CD14-positive monocyte (primary cell): ENCODE data around the gene PPP3R2. TPM values are rescaled to one million over a fixed set of nuclear protein-coding genes. Genes with fewer than 3 reads are reported as not detected.

Experiments used
- DNase-seq, 3 donors: peaks; one replicate each; pipeline ENCODE4 v3.0.0-alpha.2; 2011 to 2022
- H2AFZ ChIP-seq: 2 replicates; pipeline ENCODE4 v1.6.0; 2012; ENCODE audit warnings: mild to moderate bottlenecking, low read depth, low read length, inconsistent platforms; ENCODE audit not compliant: insufficient read depth, poor library complexity, severe bottlenecking
- H3K27ac ChIP-seq, 2 donors: 1 replicate in 1 of 2; 2 replicates in 1 of 2; pipeline ENCODE4 v1.5.1; 2012 to 2013; ENCODE audit warnings: low read length in 2 of 2, control low read depth in 1 of 2, inconsistent platforms in 1 of 2, low read depth in 1 of 2, mild to moderate bottlenecking in 1 of 2
- H3K27me3 ChIP-seq, 2 donors: one replicate each; pipeline versions ENCODE4 v1.6.0 to v1.6.1; 2011 to 2013; ENCODE audit warnings: low read length in 2 of 2; ENCODE audit not compliant: control insufficient read depth in 2 of 2, insufficient read depth in 2 of 2
- H3K36me3 ChIP-seq, 2 donors: replicated peaks in 1 of 2; 1 replicate in 1 of 2; 2 replicates in 1 of 2; pipeline versions ENCODE4 v1.5.1 to v1.6.1; 2012 to 2013; ENCODE audit warnings: low read length in 2 of 2, control low read depth in 1 of 2, inconsistent platforms in 1 of 2, mild to moderate bottlenecking in 1 of 2; ENCODE audit not compliant: insufficient read depth in 2 of 2, control insufficient read depth in 1 of 2
- H3K4me1 ChIP-seq, 2 donors: 1 replicate in 1 of 2; 2 replicates in 1 of 2; pipeline versions ENCODE4 v1.5.1 to v1.6.1; 2012 to 2013; ENCODE audit warnings: low read length in 2 of 2, control low read depth in 1 of 2, inconsistent platforms in 1 of 2, mild to moderate bottlenecking in 1 of 2, moderate library complexity in 1 of 2; ENCODE audit not compliant: insufficient read depth in 2 of 2, control insufficient read depth in 1 of 2
- H3K4me2 ChIP-seq: replicated peaks from 2 replicates; pipeline ENCODE3; 2012; ENCODE audit warnings: low read length, moderate library complexity, mild to moderate bottlenecking; ENCODE audit not compliant: poor library complexity, severe bottlenecking; ENCODE audit errors: extremely low read depth
- H3K4me3 ChIP-seq, 3 experiments: fragments of 200-600 bp in 1 of 3; sonication (generic) in 1 of 3; replicated peaks in 1 of 3; 1 replicate in 2 of 3; 2 replicates in 1 of 3; pipeline ENCODE4 v1.5.1; 2011 to 2013; ENCODE audit warnings: low read length in 3 of 3, mild to moderate bottlenecking in 3 of 3, control low read depth in 2 of 3, low read depth in 2 of 3, inconsistent platforms in 1 of 3, moderate library complexity in 1 of 3
- H3K79me2 ChIP-seq: 2 replicates; pipeline ENCODE4 v1.6.0; 2012; ENCODE audit warnings: mild to moderate bottlenecking, control low read depth, inconsistent platforms, low read length, moderate library complexity; ENCODE audit not compliant: insufficient read depth
- H3K9ac ChIP-seq: 2 replicates; pipeline ENCODE4 v1.6.0; 2017; ENCODE audit warnings: low read length, mild to moderate bottlenecking; ENCODE audit not compliant: insufficient read depth, poor library complexity, severe bottlenecking
- H3K9me3 ChIP-seq, 2 donors: replicated peaks in 1 of 2; 1 replicate in 1 of 2; 2 replicates in 1 of 2; pipeline versions ENCODE4 v1.5.1 to v1.6.1; 2012 to 2013; ENCODE audit warnings: low read length in 2 of 2, control low read depth in 1 of 2; ENCODE audit not compliant: control insufficient read depth in 1 of 2, insufficient read depth in 1 of 2
- H4K20me1 ChIP-seq: 2 replicates; pipeline ENCODE4 v1.6.0; 2012; ENCODE audit warnings: mild to moderate bottlenecking, low read length, control low read depth, moderate library complexity; ENCODE audit not compliant: insufficient read depth
- H3K27ac Mint-ChIP-seq, 7 donors: one replicate each; pipeline ENCODE4 v1.8.0; 2020; ENCODE audit warnings: mild to moderate bottlenecking in 7 of 7, mixed read lengths in 7 of 7, moderate library complexity in 6 of 7, inconsistent platforms in 2 of 7
- H3K27me3 Mint-ChIP-seq, 3 donors: one replicate each; pipeline ENCODE4 v1.8.0; 2021 to 2022; ENCODE audit warnings: low read depth in 3 of 3, mild to moderate bottlenecking in 3 of 3, mixed read lengths in 3 of 3, moderate library complexity in 3 of 3, inconsistent platforms in 1 of 3
- H3K36me3 Mint-ChIP-seq, 2 donors: one replicate each; pipeline ENCODE4 v1.8.0; 2020; ENCODE audit warnings: mixed read lengths in 2 of 2, inconsistent platforms in 1 of 2, mild to moderate bottlenecking in 1 of 2
- H3K4me1 Mint-ChIP-seq: one replicate; pipeline ENCODE4 v1.8.0; 2020; ENCODE audit warnings: mild to moderate bottlenecking, mixed read lengths
- H3K4me3 Mint-ChIP-seq, 2 donors: one replicate each; pipeline ENCODE4 v1.8.0; 2020; ENCODE audit warnings: mild to moderate bottlenecking in 2 of 2, mixed read lengths in 2 of 2, moderate library complexity in 1 of 2
- H3K9me3 Mint-ChIP-seq, 7 donors: one replicate each; pipeline ENCODE4 v1.8.0; 2020 to 2022; ENCODE audit warnings: mixed read lengths in 7 of 7, mild to moderate bottlenecking in 6 of 7, moderate library complexity in 6 of 7, inconsistent platforms in 2 of 7
- intact Hi-C, 2 donors: fragments of 100-400 bp; cut with micrococcal nuclease; formaldehyde crosslinking; loops; one replicate each; pipeline versions ENCODE4 v1.15.0 to v1.15.1; 2023
- polyA plus RNA-seq, 3 donors: library from polyadenylated mRNA; depleted of rRNA in 1 of 3; unstranded in 2 of 3; stranded (reverse) in 1 of 3; fragments of 300-500 nt in 2 of 3; fragments of >200 nt in 1 of 3; fragmentation: Illumina TruSeq in 2 of 3; gene quantifications; 1 replicate in 2 of 3; 2 replicates in 1 of 3; pipeline ENCODE4 v1.2.3, GENCODE V29; 2012 to 2021
- TF ChIP-seq, protein P1 (sequence below): fragments of 200-600 bp; IDR thresholded peaks from one replicate; pipeline ENCODE4 v1.8.0; 2022; ENCODE audit warnings: antibody characterized with exemption, mild to moderate bottlenecking

Gene PPP3R2
- polyA plus RNA-seq, 3 donors = 0.11 TPM; not detected in 2

DNA sequence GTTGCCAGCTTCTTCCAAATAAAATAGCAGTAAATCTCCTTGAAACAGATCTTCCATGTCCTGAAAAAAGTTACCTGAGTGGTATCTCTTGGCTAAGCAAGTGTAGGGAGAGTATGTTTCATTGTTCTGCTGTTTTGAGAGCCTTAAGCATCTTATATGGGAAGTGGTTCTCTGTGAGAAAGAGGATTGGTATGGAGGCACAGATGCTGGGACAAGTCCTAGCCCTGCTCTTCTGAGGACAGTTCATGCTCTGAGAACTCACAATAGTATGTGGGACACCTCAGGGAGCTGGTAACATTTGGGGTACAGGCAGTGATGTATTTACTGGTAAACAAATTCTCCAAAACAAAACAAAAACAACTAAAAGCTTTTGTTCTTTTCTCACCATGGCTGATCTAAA lies 2.0 kb downstream of the PPP3R2 start:
- Histone ChIP-seq H3K4me2 (no peak overlapping the region), H3K9ac (no peak overlapping the region), H4K20me1 (no peaks in the 10 kb centered on the region), H3K4me3 (no peak overlapping the region), H3K36me3 (no peaks in the 10 kb centered on the region), H3K27me3 (peaks cover 0 to 3% of the 10 kb centered on the region in 2 donors), H3K4me1 (no peaks in the 10 kb centered on the region), H3K9me3 (no peaks in the 10 kb centered on the region), H3K27ac (no peak overlapping the region), H2AFZ (no peak overlapping the region), H3K79me2 (no peaks in the 10 kb centered on the region)
- no peak overlapping the region for H3K27ac Mint-ChIP-seq
- no peaks in the 10 kb centered on the region for H3K4me1 Mint-ChIP-seq
- peaks cover 0 to 2% (median 0%) of the 10 kb centered on the region in 7 donors for H3K9me3 Mint-ChIP-seq
- intact Hi-C loops = no loop called here
- no peak for DNase-seq
- H3K36me3 Mint-ChIP-seq = no peaks in the 10 kb centered on the region
- H3K27me3 Mint-ChIP-seq = peaks cover 0 to 12% (median 5%) of the 10 kb centered on the region in 3 donors
- no peak overlapping the region for H3K4me3 Mint-ChIP-seq
- TF ChIP-seq, protein P1, sequence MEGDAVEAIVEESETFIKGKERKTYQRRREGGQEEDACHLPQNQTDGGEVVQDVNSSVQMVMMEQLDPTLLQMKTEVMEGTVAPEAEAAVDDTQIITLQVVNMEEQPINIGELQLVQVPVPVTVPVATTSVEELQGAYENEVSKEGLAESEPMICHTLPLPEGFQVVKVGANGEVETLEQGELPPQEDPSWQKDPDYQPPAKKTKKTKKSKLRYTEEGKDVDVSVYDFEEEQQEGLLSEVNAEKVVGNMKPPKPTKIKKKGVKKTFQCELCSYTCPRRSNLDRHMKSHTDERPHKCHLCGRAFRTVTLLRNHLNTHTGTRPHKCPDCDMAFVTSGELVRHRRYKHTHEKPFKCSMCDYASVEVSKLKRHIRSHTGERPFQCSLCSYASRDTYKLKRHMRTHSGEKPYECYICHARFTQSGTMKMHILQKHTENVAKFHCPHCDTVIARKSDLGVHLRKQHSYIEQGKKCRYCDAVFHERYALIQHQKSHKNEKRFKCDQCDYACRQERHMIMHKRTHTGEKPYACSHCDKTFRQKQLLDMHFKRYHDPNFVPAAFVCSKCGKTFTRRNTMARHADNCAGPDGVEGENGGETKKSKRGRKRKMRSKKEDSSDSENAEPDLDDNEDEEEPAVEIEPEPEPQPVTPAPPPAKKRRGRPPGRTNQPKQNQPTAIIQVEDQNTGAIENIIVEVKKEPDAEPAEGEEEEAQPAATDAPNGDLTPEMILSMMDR = no peak

DNA sequence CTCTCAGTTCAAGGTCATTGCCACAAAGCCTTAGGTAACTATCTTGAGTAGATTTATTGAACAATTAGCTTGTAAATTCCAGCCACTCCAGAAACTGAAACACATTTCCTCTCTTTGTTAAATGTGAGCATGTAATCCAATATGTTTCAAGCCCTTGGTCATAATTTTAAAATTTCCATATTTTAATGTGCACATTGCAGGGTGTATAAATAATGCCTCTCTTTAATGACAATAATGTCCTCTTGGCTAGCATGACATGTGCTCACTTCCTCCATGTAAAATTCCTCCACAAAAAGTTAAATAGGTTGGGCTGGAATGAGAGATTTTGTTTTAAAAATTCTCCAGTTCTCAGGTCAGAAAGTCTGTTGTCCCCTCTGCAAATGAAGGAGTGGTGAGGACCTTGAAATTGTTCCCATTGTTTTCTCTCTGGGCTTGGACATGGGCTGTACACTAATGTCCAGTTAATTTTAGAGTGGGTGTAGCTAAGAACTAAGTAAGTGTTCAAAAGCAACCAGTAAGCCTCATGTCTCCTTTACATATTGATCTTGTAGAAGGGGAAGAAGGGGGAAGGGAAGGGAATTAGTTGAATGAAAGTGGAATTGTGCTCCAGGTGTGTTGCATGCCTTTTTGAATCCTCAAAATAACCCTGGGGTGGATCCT lies 2.9 kb downstream of the PPP3R2 start:
- Histone ChIP-seq H3K27ac (no peak overlapping the region), H3K27me3 (peaks cover 0 to 3% of the 10 kb centered on the region in 2 donors), H3K4me3 (no peak overlapping the region), H3K4me2 (no peak overlapping the region), H3K4me1 (peaks cover 0 to 8% of the 10 kb centered on the region in 2 donors), H3K9ac (no peak overlapping the region), H4K20me1 (no peaks in the 10 kb centered on the region), H3K79me2 (no peaks in the 10 kb centered on the region), H3K9me3 (no peaks in the 10 kb centered on the region), H2AFZ (peak overlapping the region; percentile 16), H3K36me3 (no peaks in the 10 kb centered on the region)
- Mint-ChIP-seq H3K4me3 (peak overlapping the region in 1 of 2 donors; percentile 35), H3K27ac (no peak overlapping the region), H3K4me1 (peaks cover 3% of the 10 kb centered on the region), H3K36me3 (no peaks in the 10 kb centered on the region), H3K9me3 (peaks cover 0 to 3% (median 0%) of the 10 kb centered on the region in 7 donors), H3K27me3 (peaks cover 0 to 12% (median 5%) of the 10 kb centered on the region in 3 donors)
- TF ChIP-seq, protein P1 = no peak
- intact Hi-C loops = no loop called here
- DNase-seq = no peak
